GM19467 (cell line): ENCODE measurements around the gene SLIT1.
A peak's percentile ranks its signal among the peaks of the same experiment; 100 is the strongest.

ENCODE experiments used
- ATAC-seq: cut with Tn5 transposase; IDR thresholded peaks from one replicate; pipeline ENCODE4 v1.9.1; 2021; ENCODE audit warnings: mild to moderate bottlenecking, moderate library complexity; ENCODE audit not compliant: unreplicated experiment

Gene SLIT1

GRCh38 chr10:97010695-97011206, 175.0 kb downstream of the SLIT1 start:
- no peak for ATAC-seq

GRCh38 chr10:97007417-97007816, 178.3 kb downstream of the SLIT1 start:
- ATAC-seq, result no peak

GRCh38 chr10:97006364-97006763, 179.4 kb downstream of the SLIT1 start:
- no peak for ATAC-seq

- ATAC-seq, result no peak
Measured at GRCh38 chr10:97005349-97005748, 180.4 kb downstream of the SLIT1 start.

GRCh38 chr10:97004591-97004990, 181.2 kb downstream of the SLIT1 start:
- no peak for ATAC-seq

- ATAC-seq, result no peak
Measured at GRCh38 chr10:97003804-97004201, 182.0 kb downstream of the SLIT1 start.

- ATAC-seq, result no peak
Measured at GRCh38 chr10:97003151-97003803, 182.5 kb downstream of the SLIT1 start.

- ATAC-seq, result no peak
Measured at GRCh38 chr10:97002670-97003069, 183.1 kb downstream of the SLIT1 start.

GRCh38 chr10:97001183-97001991, 184.4 kb downstream of the SLIT1 start:
- ATAC-seq, result no peak

- no peak for ATAC-seq
Measured at GRCh38 chr10:97000487-97001182, 185.1 kb downstream of the SLIT1 start.

- no peak for ATAC-seq
Measured at GRCh38 chr10:96999987-97000386, 185.8 kb downstream of the SLIT1 start.

- no peak for ATAC-seq
Measured at GRCh38 chr10:96999337-96999736, 186.4 kb downstream of the SLIT1 start.

GRCh38 chr10:96998329-96998888, 187.3 kb downstream of the SLIT1 start:
- ATAC-seq, result no peak

GRCh38 chr10:96996275-96996965, 189.3 kb downstream of the SLIT1 start:
- no peak for ATAC-seq

GRCh38 chr10:96995851-96996250, 189.9 kb downstream of the SLIT1 start:
- no peak for ATAC-seq

- peak; percentile 41 for ATAC-seq
Measured at GRCh38 chr10:96992721-96993120, 193.0 kb downstream of the SLIT1 start.

GRCh38 chr10:96991313-96991841, 194.4 kb downstream of the SLIT1 start:
- no peak for ATAC-seq

GRCh38 chr10:96988426-96988825, 197.3 kb downstream of the SLIT1 start:
- no peak for ATAC-seq

GRCh38 chr10:96987842-96988175, 197.9 kb downstream of the SLIT1 start:
- ATAC-seq, result no peak

GRCh38 chr10:96987141-96987841, 198.5 kb downstream of the SLIT1 start:
- ATAC-seq, result no peak
